COLO668 (cell line): ENCODE results near the gene ALKBH3.

Source experiments
- DNase-seq: peaks from one replicate; lab custom pipeline; 2025; ENCODE audit not compliant: unreplicated experiment; lab: John Stamatoyannopoulos, UW

The ALKBH3 gene

GRCh38 chr11:43892851-43893250, 12.2 kb downstream of the ALKBH3 start:
- DNase-seq: no peak

- DNase-seq: no peak
These were observed 13.9 kb downstream of the ALKBH3 start for GRCh38 chr11:43894546-43894945.

- DNase-seq: no peak
These were observed 15.0 kb downstream of the ALKBH3 start for GRCh38 chr11:43895601-43896000.

DNA sequence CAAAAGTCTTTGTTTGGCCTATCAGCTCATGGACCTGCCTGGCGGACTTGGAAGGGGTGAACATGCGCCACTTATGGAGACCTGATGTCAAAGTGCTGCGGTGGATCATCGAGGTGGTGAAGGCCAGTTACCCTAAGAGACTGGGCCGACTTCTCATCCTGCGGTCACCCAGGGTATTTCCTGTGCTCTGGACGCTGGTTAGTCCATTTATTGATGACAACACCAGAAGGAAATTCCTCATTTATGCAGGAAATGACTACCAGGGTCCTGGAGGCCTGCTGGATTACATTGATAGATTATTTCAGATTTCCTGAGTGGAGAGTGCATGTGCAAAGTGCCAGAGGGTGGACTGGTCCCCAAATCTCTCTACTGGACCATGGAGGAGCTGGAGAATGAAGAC, 17.9 kb downstream of the ALKBH3 start:
- no peak for DNase-seq

- no peak for DNase-seq
These were observed 18.5 kb downstream of the ALKBH3 start for GRCh38 chr11:43899094-43899493.

DNA sequence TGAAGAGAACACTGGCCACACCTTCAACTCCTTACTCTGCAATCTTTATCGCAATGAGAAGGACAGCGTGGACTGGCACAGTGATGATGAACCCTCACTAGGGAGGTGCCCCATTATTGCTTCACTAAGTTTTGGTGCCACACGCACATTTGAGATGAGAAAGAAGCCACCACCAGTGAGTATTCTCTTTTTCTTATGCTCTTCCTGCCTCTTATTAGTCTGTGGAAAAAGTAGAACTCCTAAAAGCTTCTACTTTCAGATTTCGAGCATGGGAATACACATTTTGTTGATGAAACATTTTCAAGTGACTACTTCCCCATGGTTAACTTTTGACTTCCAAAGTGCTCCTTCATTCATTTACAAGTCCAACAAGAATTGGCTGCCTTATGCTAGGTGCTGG, 20.9 kb downstream of the ALKBH3 start:
- no peak for DNase-seq

- DNase-seq: no peak
These were observed 22.4 kb downstream of the ALKBH3 start for GRCh38 chr11:43903078-43903477.

GRCh38 chr11:43903969-43904368, 23.3 kb downstream of the ALKBH3 start:
- DNase-seq: no peak

- DNase-seq: no peak
These were observed 24.3 kb downstream of the ALKBH3 start for GRCh38 chr11:43904742-43905535.

DNA sequence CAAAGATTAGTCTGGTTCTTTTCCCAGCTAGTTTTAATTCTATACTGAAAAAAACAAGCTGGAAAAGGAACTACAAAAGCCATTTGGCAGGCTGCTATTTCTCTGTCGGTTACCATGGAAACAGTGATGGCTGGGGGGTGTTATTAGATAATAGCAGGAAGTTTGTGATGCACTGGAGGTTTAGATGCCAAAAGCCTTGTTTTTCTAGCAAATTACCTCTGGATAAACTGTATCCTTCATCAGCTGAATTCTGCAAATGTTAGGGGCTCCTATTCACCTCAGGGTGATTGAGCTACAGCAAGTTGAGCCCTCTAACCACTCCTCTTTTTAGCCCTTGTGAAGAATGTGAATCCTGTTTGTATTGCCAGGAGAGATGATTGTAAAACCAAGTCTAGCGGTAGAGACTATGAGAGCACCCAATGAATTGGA, 25.2 kb downstream of the ALKBH3 start:
- no peak for DNase-seq

GRCh38 chr11:43907028-43907975, 26.7 kb downstream of the ALKBH3 start:
- DNase-seq: no peak

GRCh38 chr11:43908191-43908590, 27.6 kb downstream of the ALKBH3 start:
- no peak for DNase-seq

DNA sequence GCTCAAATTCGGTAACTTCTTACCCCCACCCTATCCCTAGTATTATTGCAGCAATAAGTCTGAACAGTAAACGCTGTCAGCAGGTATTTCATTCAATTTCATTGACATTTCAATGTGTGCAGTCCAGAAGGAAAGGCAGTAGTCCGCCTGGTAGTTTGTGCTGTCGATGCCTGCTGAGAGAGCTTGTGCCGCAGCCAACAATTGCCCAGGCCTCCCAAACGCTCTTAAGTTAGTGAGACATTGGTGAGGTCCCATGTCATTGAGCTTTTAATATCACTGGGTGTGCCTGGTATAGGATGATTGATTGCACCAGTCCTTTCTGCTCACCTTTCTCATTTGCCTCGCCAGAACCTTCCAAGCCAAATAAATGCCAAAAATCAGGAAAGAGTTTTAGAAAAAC, 28.1 kb downstream of the ALKBH3 start:
- no peak for DNase-seq

- DNase-seq: no peak
These were observed 33.3 kb downstream of the ALKBH3 start for GRCh38 chr11:43913829-43914380.

- DNase-seq: no peak
These were observed 33.8 kb downstream of the ALKBH3 start for GRCh38 chr11:43914466-43914865.

DNA sequence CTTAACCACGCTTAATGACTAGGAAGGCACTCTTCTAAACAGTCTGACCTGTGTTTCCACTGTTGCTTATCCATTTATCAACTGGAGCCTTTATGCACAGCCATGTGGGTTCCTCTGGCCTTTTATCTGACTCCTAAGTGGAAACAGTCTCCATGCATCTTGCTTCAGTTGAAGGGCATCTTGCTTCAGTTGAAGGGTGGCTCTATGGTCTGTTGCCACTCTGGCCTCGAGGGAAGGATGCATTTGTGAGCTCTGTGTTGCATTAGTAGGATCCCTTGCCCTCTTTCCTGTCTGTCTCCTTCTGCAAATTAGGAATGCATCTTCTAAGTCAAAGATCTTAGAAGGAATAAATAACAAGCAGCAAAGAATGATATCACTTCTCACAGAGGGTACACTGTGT, 36.0 kb downstream of the ALKBH3 start:
- no peak for DNase-seq

GRCh38 chr11:43917851-43918250, 37.2 kb downstream of the ALKBH3 start:
- no peak for DNase-seq

- DNase-seq: no peak
These were observed 38.0 kb downstream of the ALKBH3 start for GRCh38 chr11:43918662-43919061.

- DNase-seq: no peak
These were observed 39.4 kb downstream of the ALKBH3 start for GRCh38 chr11:43919852-43920597.

DNA sequence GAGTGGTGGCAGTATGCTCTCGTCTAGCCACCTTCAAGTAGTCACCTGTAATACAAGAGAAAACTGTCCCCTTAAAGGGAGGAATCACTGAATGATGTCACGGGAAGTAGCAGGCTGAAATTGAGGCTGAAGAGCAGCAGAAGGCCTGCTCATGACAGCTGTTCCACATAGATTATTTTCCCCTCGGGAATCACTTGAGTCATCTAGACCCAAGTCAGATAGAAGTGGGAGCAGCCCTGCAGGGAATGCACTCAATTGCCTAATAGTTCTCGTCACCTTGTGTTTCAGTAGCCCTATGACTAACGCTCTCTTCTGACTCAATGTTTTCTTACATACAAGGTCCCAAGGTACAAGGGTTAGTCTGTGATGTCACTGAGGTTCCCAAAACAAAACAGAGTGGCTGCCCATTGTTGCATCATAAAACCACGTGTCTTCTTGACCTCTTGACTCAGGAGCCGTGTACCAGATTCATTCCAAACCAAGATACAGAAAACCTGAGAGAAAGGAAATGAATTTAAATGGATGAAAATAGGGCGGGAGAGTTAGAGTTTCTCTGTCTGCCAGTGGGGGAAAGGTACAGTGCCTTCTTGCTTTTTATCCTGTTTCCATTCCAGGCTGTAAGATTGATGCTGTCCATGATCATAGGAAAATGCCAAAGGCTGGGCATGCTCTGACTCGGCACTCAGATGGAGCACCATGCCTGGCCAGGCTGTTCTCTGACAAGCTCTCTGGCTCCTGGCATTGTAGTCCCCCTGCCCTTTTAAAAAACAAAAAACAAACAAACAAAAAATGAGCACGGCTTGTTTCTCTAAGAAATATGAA, 40.2 kb downstream of the ALKBH3 start:
- no peak for DNase-seq
